GM13977 (cell line): ENCODE measurements around the gene PRKAG2.
"Not testable (repeated sequence)": the region's sequence is repeated elsewhere in the genome, so short reads cannot be mapped to it uniquely, and the experiment has no call there.

Experiments used
- DNase-seq: peaks from one replicate; pipeline ENCODE4 v3.0.0; 2012; ENCODE audit warnings: low spot score
- in situ Hi-C: fragments of 300-500 bp; cut with MboI; formaldehyde crosslinking; loops from one replicate; pipeline ENCODE4 v1.12.0; 2022; ENCODE audit warnings: low sequenced_read_pairs, low pct_unique_long_range_greater_than_20kb, mixed read lengths, inconsistent platforms; ENCODE audit not compliant: unreplicated experiment
- TF ChIP-seq, protein P1 (sequence below): IDR thresholded peaks from 2 replicates; pipeline ENCODE4 v1.5.1; 2012; ENCODE audit warnings: mild to moderate bottlenecking, control low read depth; ENCODE audit not compliant: insufficient read depth; ENCODE audit errors: extremely low read depth, missing control alignments

Gene PRKAG2

DNA sequence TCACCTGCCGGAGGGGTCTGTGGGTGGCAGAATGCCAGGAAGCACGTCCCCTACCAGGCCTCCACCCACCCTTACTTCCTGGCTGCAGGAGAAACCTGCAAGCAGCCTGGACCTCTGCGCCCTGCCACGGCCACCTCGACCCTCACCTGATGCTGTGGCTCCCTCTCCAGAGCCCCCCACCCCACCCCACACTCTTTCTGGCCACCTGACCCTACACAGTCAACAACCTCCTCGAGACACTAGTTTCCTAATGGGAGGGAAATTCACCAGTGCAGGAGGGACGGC lies 91.3 kb downstream of the PRKAG2 start:
- TF ChIP-seq, protein P1, sequence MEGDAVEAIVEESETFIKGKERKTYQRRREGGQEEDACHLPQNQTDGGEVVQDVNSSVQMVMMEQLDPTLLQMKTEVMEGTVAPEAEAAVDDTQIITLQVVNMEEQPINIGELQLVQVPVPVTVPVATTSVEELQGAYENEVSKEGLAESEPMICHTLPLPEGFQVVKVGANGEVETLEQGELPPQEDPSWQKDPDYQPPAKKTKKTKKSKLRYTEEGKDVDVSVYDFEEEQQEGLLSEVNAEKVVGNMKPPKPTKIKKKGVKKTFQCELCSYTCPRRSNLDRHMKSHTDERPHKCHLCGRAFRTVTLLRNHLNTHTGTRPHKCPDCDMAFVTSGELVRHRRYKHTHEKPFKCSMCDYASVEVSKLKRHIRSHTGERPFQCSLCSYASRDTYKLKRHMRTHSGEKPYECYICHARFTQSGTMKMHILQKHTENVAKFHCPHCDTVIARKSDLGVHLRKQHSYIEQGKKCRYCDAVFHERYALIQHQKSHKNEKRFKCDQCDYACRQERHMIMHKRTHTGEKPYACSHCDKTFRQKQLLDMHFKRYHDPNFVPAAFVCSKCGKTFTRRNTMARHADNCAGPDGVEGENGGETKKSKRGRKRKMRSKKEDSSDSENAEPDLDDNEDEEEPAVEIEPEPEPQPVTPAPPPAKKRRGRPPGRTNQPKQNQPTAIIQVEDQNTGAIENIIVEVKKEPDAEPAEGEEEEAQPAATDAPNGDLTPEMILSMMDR = no peak
- in situ Hi-C loops = no loop called here
- no peak for DNase-seq

DNA sequence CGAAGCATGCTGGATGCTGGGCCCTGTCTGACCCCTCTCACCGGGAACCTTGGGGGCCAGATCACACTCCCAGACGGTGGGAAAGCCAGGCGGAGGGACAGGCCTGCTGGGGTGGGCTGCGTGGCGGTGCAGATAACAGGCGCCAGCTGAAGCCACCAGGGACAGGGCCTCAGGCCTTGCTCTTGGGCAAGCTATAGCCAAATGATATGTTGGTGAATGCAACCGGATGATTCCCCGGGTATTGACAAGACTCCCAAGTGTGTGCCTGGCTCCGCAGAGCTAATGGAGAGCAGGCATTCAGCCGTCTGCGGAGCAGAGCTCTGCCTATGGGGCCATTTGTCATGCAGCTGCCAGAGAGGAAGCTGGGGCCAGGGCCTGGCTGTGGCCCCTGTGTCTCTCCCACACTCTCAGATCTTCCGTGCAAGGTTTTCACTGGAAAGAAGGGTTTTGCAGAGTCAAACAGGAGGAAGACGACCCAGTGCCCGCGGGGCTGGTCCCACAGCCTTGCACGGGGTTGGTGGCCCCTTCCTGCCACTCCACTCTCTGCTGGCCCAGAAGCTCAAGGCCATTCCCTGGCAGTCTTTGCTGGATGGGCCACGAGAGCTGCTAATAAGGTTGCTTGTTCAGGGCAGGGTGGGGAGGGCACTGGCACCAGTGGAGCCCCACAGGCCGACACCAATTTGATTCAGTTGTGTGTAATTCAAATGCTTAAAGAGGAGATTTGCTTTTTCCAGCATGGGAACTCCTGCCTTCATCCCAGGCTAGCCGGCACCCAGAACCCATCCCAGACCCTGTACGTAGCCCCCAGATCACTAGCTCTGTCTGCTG lies 91.8 kb downstream of the PRKAG2 start:
- in situ Hi-C loops = no loop called here
- no peak for DNase-seq
- TF ChIP-seq, protein P1 = no peak

DNA sequence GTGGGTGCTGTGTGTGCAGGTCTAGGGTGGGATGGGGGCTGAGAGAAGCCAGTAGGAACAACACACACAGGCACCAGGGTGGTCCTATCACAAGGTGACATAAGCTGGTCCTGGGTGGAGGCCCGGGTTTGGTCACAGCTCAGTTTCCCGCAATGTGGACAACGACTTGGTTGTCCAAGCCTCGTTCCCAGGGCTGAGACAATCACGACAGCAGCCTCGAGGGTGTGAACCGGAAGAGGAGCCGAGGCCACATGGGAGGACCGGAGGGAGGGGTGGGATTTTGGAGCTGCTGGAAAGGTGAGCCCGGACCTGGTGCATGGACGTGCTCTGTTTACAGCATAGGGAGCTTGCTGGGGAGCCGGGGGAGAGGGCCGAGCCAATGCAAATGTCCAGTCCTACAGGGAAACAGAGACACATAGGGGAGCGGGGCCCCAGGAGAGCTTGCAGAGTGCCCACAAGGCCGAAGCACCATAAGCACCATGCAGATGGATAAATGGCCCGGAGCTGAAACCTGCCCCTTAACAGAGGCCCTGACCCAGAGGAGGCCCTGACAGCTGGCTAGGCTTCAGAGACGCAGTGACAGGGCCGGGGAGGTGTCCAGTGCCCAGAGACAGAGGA lies 92.8 kb downstream of the PRKAG2 start:
- in situ Hi-C loops = no loop called here
- TF ChIP-seq, protein P1 = no peak
- DNase-seq = no peak

DNA sequence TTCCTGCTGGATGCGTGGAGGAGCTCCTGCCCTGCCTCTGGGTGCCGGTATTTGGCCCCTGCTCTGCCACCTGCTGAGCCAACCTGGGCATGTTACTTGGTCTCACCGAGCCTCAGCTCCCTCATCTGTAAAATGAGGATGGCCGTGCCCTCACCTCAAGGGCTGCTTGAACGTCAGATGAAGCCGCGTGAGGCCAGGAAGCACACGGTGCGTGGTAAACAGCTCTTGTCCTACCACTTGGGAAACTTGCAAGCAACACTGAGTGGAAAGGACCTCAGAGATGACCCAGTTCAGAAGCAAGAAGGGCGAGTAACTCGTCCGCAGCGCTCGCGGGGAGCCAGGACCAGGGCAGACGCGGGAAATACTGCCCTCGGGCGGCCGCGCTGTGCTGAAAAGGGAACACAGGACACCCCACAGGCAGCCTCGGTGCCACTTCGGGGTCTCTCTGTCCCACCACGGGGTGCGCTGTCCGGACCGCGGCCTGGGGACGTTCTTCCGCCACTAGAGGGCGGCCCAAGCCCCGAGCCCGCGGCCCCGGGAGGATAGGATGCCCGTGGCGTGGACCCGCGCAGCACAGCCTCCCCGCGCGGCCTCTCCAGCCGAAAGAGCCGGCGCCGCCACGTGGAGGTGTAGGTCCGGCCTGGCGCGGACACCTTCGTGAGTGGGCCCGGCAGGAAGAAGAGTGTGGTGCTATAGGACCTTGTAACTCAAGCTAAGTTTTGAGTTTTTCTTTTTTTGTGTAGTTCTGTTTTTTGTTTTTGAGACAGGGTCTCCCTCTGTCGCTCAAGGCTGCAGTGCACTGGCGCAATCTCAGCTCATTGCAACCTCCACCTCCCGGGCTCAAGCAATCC lies 94.1 kb downstream of the PRKAG2 start:
- TF ChIP-seq, protein P1 = peak; percentile 86
- in situ Hi-C loops = no loop called here
- peak; percentile 88 for DNase-seq

DNA sequence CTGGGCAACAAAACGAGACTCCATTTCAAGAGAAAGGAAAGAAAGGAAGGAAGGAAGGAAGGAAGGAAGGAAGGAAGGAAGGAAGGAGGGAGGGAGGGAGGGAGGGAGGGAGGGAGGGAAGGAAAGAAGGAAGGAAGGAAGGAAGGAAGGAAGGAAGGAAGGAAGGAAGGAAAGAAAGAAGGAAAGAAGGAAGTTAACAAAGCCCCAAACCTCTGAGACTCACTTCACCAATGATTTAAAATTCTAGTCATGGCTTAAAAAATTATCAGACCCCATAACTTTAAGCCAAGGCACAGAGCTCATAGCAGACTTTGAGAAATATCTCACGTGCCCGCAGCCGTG lies 94.7 kb downstream of the PRKAG2 start:
- in situ Hi-C loops, DNase-seq: not testable (repeated sequence)

DNA sequence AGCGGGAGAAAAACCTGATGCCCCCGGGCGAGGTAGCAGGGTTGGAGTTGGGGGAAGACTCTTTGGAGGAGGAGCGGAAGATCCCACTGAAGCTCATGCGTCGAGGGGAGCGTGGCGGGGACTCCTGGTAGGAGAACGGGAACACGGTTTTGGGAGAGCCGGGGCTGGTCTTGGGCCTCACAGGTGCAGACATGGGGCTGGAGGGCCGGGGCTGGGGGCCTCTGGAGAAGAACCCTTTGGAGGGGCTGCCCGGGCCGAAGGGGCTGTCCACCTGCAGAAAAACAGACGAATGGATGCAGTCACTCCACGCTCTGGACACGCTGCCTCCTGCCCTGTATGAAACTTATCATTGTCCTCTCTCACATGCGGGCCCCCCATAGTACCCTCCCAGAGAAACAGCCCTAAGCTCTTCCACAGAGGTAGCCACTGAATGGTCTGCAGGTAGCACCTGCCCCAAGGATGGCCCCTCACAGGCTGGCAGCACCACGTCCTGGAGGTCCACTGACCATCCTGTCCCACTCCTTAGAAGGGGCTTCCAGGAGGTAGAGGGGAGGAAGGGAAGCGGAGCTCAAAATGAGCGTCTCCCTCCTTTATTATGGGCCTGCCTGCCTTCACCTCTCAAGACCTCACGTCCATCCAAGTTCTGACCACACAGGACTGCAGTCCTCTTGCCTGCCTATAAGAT lies 95.6 kb downstream of the PRKAG2 start:
- no peak for DNase-seq
- in situ Hi-C loops = no loop called here
- TF ChIP-seq, protein P1 = no peak
